HepG2 (cell line): ENCODE measurements around the gene ZNF324B. TPM values are rescaled to one million over a fixed set of nuclear protein-coding genes. Genes with fewer than 3 reads are reported as not detected.

Experiments
- AGO2 ChIP-seq: fragments of 200-400 bp; formaldehyde crosslinking; optimal IDR thresholded peaks from 2 replicates; pipeline ENCODE3; 2017; ENCODE audit warnings: mild to moderate bottlenecking, low read depth, low read length, moderate library complexity
- ETV5 ChIP-seq: IDR thresholded peaks from 2 replicates; pipeline ENCODE4 v1.6.1; 2018; ENCODE audit warnings: missing biosample characterization, missing genetic modification reagents, inconsistent platforms, borderline replicate concordance
- HOXA5 ChIP-seq: sonication (generic); formaldehyde crosslinking; IDR thresholded peaks from 2 replicates; pipeline ENCODE4 v1.4.0; 2020; ENCODE audit warnings: missing genetic modification reagents
- KDM6A ChIP-seq: IDR thresholded peaks from 2 replicates; pipeline ENCODE4 v1.6.1; 2016; ENCODE audit warnings: low read depth
- MLLT10 ChIP-seq: sonication (generic); formaldehyde crosslinking; IDR thresholded peaks from 2 replicates; pipeline ENCODE4 v1.4.0; 2020; ENCODE audit warnings: missing genetic modification reagents
- NCOA1 ChIP-seq: sonication (generic); formaldehyde crosslinking; IDR thresholded peaks from 2 replicates; pipeline ENCODE4 v1.9.0; 2021; ENCODE audit warnings: missing genetic modification reagents
- NCOA5 ChIP-seq: sonication (generic); formaldehyde crosslinking; IDR thresholded peaks from 2 replicates; pipeline ENCODE4 v1.4.0; 2020; ENCODE audit warnings: missing genetic modification reagents
- NFIB ChIP-seq: sonication (generic); formaldehyde crosslinking; IDR thresholded peaks from 2 replicates; pipeline ENCODE4 v1.9.0; 2021; ENCODE audit warnings: missing genetic modification reagents, mild to moderate bottlenecking, borderline replicate concordance
- REXO4 ChIP-seq: sonication (generic); formaldehyde crosslinking; IDR thresholded peaks from 2 replicates; pipeline ENCODE4 v1.8.0; 2022; ENCODE audit warnings: missing genetic modification reagents, mild to moderate bottlenecking, borderline replicate concordance
- RFXAP ChIP-seq: sonication (generic); formaldehyde crosslinking; IDR thresholded peaks from 2 replicates; pipeline ENCODE4 v1.4.0; 2020; ENCODE audit warnings: missing genetic modification reagents, borderline replicate concordance
- SP140L ChIP-seq: sonication (generic); formaldehyde crosslinking; IDR thresholded peaks from 2 replicates; pipeline ENCODE4 v1.4.0; 2020; ENCODE audit warnings: missing genetic modification reagents, borderline replicate concordance
- TAF15 ChIP-seq: fragments of 200-400 bp; formaldehyde crosslinking; IDR thresholded peaks from one replicate; pipeline ENCODE4 v1.6.1; 2018; ENCODE audit warnings: mild to moderate bottlenecking, low read depth, low read length; ENCODE audit not compliant: poor library complexity, severe bottlenecking
- XBP1 ChIP-seq: sonication (generic); formaldehyde crosslinking; IDR thresholded peaks from 2 replicates; pipeline ENCODE4 v1.5.0; 2020; ENCODE audit warnings: missing genetic modification reagents
- ZFP1 ChIP-seq: IDR thresholded peaks from 2 replicates; pipeline ENCODE4 v1.6.1; 2016
- ZNF263 ChIP-seq: sonication (generic); formaldehyde crosslinking; IDR thresholded peaks from 2 replicates; pipeline ENCODE4 v1.4.0; 2020; ENCODE audit warnings: missing genetic modification reagents
- ZNF317 ChIP-seq: sonication (generic); formaldehyde crosslinking; IDR thresholded peaks from 2 replicates; pipeline ENCODE4 v1.5.0; 2020; ENCODE audit warnings: mild to moderate bottlenecking, missing genetic modification reagents
- ZNF34 ChIP-seq: sonication (generic); formaldehyde crosslinking; IDR thresholded peaks from 2 replicates; pipeline ENCODE4 v1.4.0; 2020; ENCODE audit warnings: mild to moderate bottlenecking, missing genetic modification reagents, borderline replicate concordance
- ZNF367 ChIP-seq: sonication (generic); formaldehyde crosslinking; IDR thresholded peaks from 2 replicates; pipeline ENCODE4 v1.4.0; 2020; ENCODE audit warnings: missing genetic modification reagents, borderline replicate concordance
- ZNF788 ChIP-seq: sonication (generic); formaldehyde crosslinking; IDR thresholded peaks from 2 replicates; pipeline ENCODE4 v1.5.0; 2020; ENCODE audit warnings: mild to moderate bottlenecking, missing genetic modification reagents, borderline replicate concordance
- polyA plus RNA-seq, 8 experiments: library from polyadenylated mRNA; depleted of rRNA in 3 of 8; stranded (reverse) in 7 of 8; unstranded in 1 of 8; fragments of >200 nt; fragmentation: Illumina TruSeq in 4 of 8; extraction: Trizol in 4 of 8; gene quantifications; 2 replicates each; pipeline versions ENCODE4 v1.2.1 to v1.2.3, GENCODE V29; 2011 to 2016; ENCODE audit warnings: low read depth in 4 of 8, missing spikeins in 1 of 8, mixed read lengths in 1 of 8; ENCODE audit not compliant: insufficient read depth in 1 of 8
- total RNA-seq, 5 experiments: library from RNA; depleted of rRNA; stranded (reverse); fragments of >200 nt; fragmentation: Illumina TruSeq; extraction: Trizol; gene quantifications; 2 replicates each; pipeline ENCODE4 v1.2.3, GENCODE V29; 2016; ENCODE audit warnings: low read depth in 1 of 5
- TF ChIP-seq, protein P1 (sequence below): sonication (generic); formaldehyde crosslinking; IDR thresholded peaks from 2 replicates; pipeline ENCODE4 v1.4.0; 2020; ENCODE audit warnings: missing genetic modification reagents, borderline replicate concordance
- TF ChIP-seq, protein P2 (sequence below): sonication (generic); formaldehyde crosslinking; IDR thresholded peaks from 2 replicates; pipeline ENCODE4 v1.9.0; 2021; ENCODE audit warnings: missing genetic modification reagents, borderline replicate concordance
- TF ChIP-seq, protein P3 (sequence below): sonication (generic); formaldehyde crosslinking; IDR thresholded peaks from 2 replicates; pipeline ENCODE4 v1.9.0; 2021; ENCODE audit warnings: missing genetic modification reagents, mild to moderate bottlenecking, borderline replicate concordance
- TF ChIP-seq, protein P4 (sequence below): sonication (generic); formaldehyde crosslinking; IDR thresholded peaks from 2 replicates; pipeline ENCODE4 v1.4.0; 2020; ENCODE audit warnings: low read depth, mild to moderate bottlenecking, missing genetic modification reagents
- TF ChIP-seq, protein P5 (sequence below): sonication (generic); formaldehyde crosslinking; IDR thresholded peaks from 2 replicates; pipeline ENCODE4 v1.8.0; 2022; ENCODE audit warnings: mild to moderate bottlenecking, missing genetic modification reagents, moderate library complexity

Gene ZNF324B
- total and polyA plus RNA-seq, 2 of the 13 experiments (the other 11 are each of a cell fraction or from before 2014, with no cell fraction given), result 0.53 to 3.0 TPM

DNA sequence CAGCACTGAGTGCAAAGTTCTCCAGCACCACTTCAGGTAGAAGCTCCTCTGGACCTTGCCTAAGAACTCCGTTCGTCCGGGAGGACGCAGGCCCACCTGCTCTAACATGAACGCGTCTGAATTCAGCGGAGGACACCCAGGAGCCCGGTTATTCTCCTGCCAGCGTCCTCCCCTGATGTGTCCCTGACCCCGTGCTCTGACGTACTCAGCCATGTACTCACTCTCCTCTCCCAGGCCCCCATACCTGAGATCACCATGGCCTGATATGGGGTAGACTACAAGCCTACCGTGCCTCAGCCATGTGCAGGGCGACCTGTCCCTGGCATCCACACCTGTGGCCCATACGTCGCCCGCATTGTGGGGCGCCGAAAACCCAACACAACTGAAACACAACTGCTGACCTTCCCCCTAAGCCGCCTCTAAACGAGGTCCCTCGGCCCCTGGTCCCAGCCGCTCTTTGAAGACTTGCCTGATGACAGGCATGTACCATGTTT lies 43.7 kb upstream of the ZNF324B start (continued):
- TF ChIP-seq, protein P1, sequence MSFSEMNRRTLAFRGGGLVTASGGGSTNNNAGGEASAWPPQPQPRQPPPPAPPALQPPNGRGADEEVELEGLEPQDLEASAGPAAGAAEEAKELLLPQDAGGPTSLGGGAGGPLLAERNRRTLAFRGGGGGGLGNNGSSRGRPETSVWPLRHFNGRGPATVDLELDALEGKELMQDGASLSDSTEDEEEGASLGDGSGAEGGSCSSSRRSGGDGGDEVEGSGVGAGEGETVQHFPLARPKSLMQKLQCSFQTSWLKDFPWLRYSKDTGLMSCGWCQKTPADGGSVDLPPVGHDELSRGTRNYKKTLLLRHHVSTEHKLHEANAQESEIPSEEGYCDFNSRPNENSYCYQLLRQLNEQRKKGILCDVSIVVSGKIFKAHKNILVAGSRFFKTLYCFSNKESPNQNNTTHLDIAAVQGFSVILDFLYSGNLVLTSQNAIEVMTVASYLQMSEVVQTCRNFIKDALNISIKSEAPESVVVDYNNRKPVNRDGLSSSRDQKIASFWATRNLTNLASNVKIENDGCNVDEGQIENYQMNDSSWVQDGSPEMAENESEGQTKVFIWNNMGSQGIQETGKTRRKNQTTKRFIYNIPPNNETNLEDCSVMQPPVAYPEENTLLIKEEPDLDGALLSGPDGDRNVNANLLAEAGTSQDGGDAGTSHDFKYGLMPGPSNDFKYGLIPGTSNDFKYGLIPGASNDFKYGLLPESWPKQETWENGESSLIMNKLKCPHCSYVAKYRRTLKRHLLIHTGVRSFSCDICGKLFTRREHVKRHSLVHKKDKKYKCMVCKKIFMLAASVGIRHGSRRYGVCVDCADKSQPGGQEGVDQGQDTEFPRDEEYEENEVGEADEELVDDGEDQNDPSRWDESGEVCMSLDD (CRISPR knock-in tag), result 0 out of 2 replicates have a peak, but pooled peaks have one; percentile 25
- TF ChIP-seq ZNF367 (CRISPR knock-in tag) (no peak), AGO2 (no peak), XBP1 (no peak), SP140L (no peak), NFIB (CRISPR knock-in tag) (no peak), ZNF788 (CRISPR knock-in tag) (no peak), ZNF263 (peak; percentile 34; the same call in 1 of the 2 replicates), ETV5 (CRISPR knock-in tag) (no peak), ZNF317 (CRISPR knock-in tag) (no peak), RFXAP (CRISPR knock-in tag) (no peak), MLLT10 (CRISPR knock-in tag) (no peak), NCOA1 (CRISPR knock-in tag) (peak; percentile 74; the same call in 1 of the 2 replicates), TAF15 (no peak), NCOA5 (no peak), ZNF34 (no peak), HOXA5 (CRISPR knock-in tag) (no peak), REXO4 (CRISPR knock-in tag) (peak; percentile 21; the same call in 1 of the 2 replicates), ZFP1 (no peak), KDM6A (CRISPR knock-in tag) (no peak)
- TF ChIP-seq, protein P2, sequence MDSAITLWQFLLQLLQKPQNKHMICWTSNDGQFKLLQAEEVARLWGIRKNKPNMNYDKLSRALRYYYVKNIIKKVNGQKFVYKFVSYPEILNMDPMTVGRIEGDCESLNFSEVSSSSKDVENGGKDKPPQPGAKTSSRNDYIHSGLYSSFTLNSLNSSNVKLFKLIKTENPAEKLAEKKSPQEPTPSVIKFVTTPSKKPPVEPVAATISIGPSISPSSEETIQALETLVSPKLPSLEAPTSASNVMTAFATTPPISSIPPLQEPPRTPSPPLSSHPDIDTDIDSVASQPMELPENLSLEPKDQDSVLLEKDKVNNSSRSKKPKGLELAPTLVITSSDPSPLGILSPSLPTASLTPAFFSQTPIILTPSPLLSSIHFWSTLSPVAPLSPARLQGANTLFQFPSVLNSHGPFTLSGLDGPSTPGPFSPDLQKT, result no peak
- TF ChIP-seq, protein P3, sequence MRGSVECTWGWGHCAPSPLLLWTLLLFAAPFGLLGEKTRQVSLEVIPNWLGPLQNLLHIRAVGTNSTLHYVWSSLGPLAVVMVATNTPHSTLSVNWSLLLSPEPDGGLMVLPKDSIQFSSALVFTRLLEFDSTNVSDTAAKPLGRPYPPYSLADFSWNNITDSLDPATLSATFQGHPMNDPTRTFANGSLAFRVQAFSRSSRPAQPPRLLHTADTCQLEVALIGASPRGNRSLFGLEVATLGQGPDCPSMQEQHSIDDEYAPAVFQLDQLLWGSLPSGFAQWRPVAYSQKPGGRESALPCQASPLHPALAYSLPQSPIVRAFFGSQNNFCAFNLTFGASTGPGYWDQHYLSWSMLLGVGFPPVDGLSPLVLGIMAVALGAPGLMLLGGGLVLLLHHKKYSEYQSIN (CRISPR knock-in tag), result no peak
- TF ChIP-seq, protein P4, sequence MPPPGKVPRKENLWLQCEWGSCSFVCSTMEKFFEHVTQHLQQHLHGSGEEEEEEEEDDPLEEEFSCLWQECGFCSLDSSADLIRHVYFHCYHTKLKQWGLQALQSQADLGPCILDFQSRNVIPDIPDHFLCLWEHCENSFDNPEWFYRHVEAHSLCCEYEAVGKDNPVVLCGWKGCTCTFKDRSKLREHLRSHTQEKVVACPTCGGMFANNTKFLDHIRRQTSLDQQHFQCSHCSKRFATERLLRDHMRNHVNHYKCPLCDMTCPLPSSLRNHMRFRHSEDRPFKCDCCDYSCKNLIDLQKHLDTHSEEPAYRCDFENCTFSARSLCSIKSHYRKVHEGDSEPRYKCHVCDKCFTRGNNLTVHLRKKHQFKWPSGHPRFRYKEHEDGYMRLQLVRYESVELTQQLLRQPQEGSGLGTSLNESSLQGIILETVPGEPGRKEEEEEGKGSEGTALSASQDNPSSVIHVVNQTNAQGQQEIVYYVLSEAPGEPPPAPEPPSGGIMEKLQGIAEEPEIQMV (CRISPR knock-in tag), result no peak
- TF ChIP-seq, protein P5, sequence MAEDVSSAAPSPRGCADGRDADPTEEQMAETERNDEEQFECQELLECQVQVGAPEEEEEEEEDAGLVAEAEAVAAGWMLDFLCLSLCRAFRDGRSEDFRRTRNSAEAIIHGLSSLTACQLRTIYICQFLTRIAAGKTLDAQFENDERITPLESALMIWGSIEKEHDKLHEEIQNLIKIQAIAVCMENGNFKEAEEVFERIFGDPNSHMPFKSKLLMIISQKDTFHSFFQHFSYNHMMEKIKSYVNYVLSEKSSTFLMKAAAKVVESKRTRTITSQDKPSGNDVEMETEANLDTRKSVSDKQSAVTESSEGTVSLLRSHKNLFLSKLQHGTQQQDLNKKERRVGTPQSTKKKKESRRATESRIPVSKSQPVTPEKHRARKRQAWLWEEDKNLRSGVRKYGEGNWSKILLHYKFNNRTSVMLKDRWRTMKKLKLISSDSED (CRISPR knock-in tag), result 0 out of 2 replicates have a peak, but pooled peaks have one; percentile 25
